ENCODE results near the gene POLG. TPM values are rescaled to one million over a fixed set of nuclear protein-coding genes. Genes with fewer than 3 reads are reported as not detected.

The POLG gene
- total and polyA plus RNA-seq, 2 of the 4 experiments (the other 2 are of a cell fraction): 19.9 to 30.6 TPM

DNA sequence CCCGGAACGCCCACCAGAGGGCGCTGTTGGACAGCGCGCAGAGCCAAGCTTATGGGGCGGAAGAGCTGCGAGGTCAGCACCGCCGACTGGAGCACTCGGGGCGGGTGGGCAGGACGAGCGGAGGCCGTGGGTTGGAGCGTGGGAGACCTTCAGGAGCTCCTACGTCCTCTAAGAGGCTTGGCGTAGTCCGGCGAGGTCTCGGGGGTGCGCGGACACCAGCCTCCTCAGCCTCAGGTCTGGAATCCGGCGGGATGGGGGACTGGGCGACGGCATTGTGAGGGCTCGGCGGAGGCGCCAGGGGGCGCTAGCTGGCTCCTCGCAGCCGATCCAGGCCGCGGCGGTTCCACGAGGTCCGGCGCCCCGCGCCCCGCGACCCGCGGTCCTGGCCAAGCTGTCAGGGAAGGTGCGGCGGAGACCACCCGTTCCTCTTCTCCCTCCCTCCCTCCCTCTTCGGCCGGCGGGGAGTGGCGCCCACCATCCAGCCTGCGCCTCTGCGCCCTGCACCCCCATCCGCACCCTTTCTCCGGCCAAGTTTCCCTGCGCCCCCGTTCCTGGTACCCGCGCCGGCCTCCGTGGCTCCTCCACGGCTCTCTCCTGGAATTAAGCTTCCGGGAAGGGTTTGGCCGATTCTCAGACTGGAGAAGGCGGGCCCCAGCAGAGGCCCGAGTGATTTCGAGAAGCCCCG lies 24.3 kb upstream of the POLG start (continued):
- no peak for TF ChIP-seq RFX5 (IDR thresholded peaks at IDR 0.05; ENCODE audit: low read depth, low read length)

DNA sequence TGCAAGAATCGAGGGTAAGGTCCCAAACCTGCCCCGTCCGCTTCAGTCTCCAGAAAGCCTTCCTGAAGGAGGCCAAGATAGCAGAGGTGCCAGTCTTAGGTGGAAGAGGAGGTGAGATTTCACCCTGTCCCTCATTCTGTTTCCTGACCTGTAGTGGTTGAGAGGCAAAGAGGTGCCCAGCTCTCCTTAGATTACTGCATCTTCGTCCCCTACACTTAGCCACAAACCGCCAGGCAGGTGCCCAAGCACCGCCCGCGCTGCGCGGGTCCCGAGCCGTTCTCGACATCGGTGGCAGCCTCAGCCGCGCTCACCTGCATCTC lies 23.8 kb upstream of the POLG start:
- no peak overlapping the region for H3K23ac ChIP-seq (ENCODE audit: low read depth, low read length)
- no peak overlapping the region for H3K18ac ChIP-seq (ENCODE audit: low read depth, low read length)
- H4K20me1 ChIP-seq (ENCODE audit: insufficient read depth, low read length): 0 out of 2 replicates have a peak, but pooled peaks cover 2% of the 10 kb centered on the region
- ATAC-seq (ENCODE audit: low read depth) (no peak), DNase-seq (no peak)
- H3K4me3 ChIP-seq (ENCODE audit: insufficient read depth, low read depth, low read length): no peak overlapping the region
- H3K4ac ChIP-seq (ENCODE audit: low read depth, low read length): no peak overlapping the region
- no peaks in the 10 kb centered on the region for H3K79me1 ChIP-seq (ENCODE audit: low read depth in 1 of 2, low read length in 2 of 2)
- H2AFZ ChIP-seq (replicated peaks; ENCODE audit: low read length, poor library complexity): peak overlapping the region; percentile 98
- no peak overlapping the region for H2BK20ac ChIP-seq (ENCODE audit: low read depth, low read length)
- H2BK120ac ChIP-seq (ENCODE audit: low read depth, low read length): no peak overlapping the region
- H4K5ac ChIP-seq (ENCODE audit: low read depth, low read length): no peak overlapping the region
- no peak overlapping the region for H4K8ac ChIP-seq (ENCODE audit: low read depth in 2 of 2, low read length in 2 of 2)
- H3K9me1 ChIP-seq (ENCODE audit: insufficient read depth, low read length): no peaks in the 10 kb centered on the region
- H4K91ac ChIP-seq (ENCODE audit: insufficient read depth, low read depth, low read length): no peak overlapping the region
- H3K4me1 ChIP-seq (ENCODE audit: control insufficient read depth, insufficient read depth, low read length): no peaks in the 10 kb centered on the region
- no peak overlapping the region for H3K4me2 ChIP-seq (ENCODE audit: low read depth, low read length)
- H3K27me3 ChIP-seq (ENCODE audit: control insufficient read depth, insufficient read depth, low read length): peaks cover 76% of the 10 kb centered on the region
- H2BK5ac ChIP-seq (ENCODE audit: low read depth, low read length, poor library complexity, severe bottlenecking): no peak overlapping the region
- intact Hi-C loops (cut with micrococcal nuclease) (loop anchor here (1.0 to 2.0 kb wide), 4 partner anchors 44 to 198 kb away; no protein-coding TSS in a partner anchor), in situ Hi-C loops (cut with MboI; ENCODE audit: low sequenced_read_pairs) (no loop called here), dilution Hi-C loops (cut with HindIII; ENCODE audit: low sequenced_read_pairs, unreplicated experiment) (no loop called here)
- no peaks in the 10 kb centered on the region for H3K9me3 ChIP-seq (ENCODE audit: control insufficient read depth, insufficient read depth, low read length)
- ChIA-PET CTCF (interaction anchor here (0.7 to 3.5 kb wide), 19 partner anchors 13 to 115 kb away, joined by 3 to 37 read pairs (median 4); partner anchors contain the start of gene POLG), POLR2A (ENCODE audit: unreplicated experiment) (no interaction called here)
- no peak overlapping the region for H3K9ac ChIP-seq (ENCODE audit: low read depth, low read length)
- no peak overlapping the region for H3K56ac ChIP-seq (ENCODE audit: extremely low read depth, insufficient read depth, low read length)
- H3K27ac ChIP-seq (ENCODE audit: insufficient read depth, low read length): no peak overlapping the region
- no peak overlapping the region for H3K14ac ChIP-seq (replicated peaks; ENCODE audit: low read depth, low read length)
- H2BK15ac ChIP-seq (ENCODE audit: low read depth, low read length): no peak overlapping the region
- H3K36me3 ChIP-seq (ENCODE audit: control insufficient read depth, insufficient read depth, low read length): no peaks in the 10 kb centered on the region
- 2% methylated on average over 13 of the region's 16 CpGs; no CpG with 5 or more reads in 1 of the 2 experiments for WGBS, 2 experiments (ENCODE audit: extremely low coverage in 2 of 2, insufficient read length in 1 of 2)
- no peak overlapping the region for H2AK5ac ChIP-seq (ENCODE audit: low read depth, low read length)
- H2AK9ac ChIP-seq (replicated peaks; ENCODE audit: low read depth, low read length, poor library complexity): peak overlapping the region; percentile 37
- BruUV-seq (replicated peaks): no TSS peak
- TF ChIP-seq BHLHE40 (IDR thresholded peaks at IDR 0.05; ENCODE audit: low read depth, low read length) (no peak), RFX5 (IDR thresholded peaks at IDR 0.05; ENCODE audit: low read depth, low read length) (no peak), RCOR1 (IDR thresholded peaks at IDR 0.05; ENCODE audit: insufficient replicate concordance, low read length) (no peak), MXI1 (IDR thresholded peaks at IDR 0.05; ENCODE audit: borderline replicate concordance, low read depth, low read length) (no peak), CHD1 (IDR thresholded peaks at IDR 0.05; ENCODE audit: low read depth, low read length) (no peak), RAD21 (IDR thresholded peaks at IDR 0.05; ENCODE audit: low read length) (no peak), MAFK (IDR thresholded peaks at IDR 0.05; ENCODE audit: low read depth, low read length) (no peak), SMC3 (IDR thresholded peaks at IDR 0.05; ENCODE audit: low read depth, low read length) (no peak; the same call in 1 of the 2 replicates), CEBPB (IDR thresholded peaks at IDR 0.05; ENCODE audit: low read depth, low read length) (no peak), POLR2A (IDR thresholded peaks at IDR 0.05; ENCODE audit: low read depth, low read length) (no peak), CTCF (conservative IDR thresholded peaks at IDR 0.05; ENCODE audit: low read depth, low read length) (no peak)

Measured in IMR-90 (cell line).